ENCODE data around the gene HNRNPLL.

- TF ChIP-seq CTCF (IDR thresholded peaks at IDR 0.05) = no peak
- TF ChIP-seq POLR2A (IDR thresholded peaks at IDR 0.05) = no peak
- TF ChIP-seq POLR2AphosphoS5 (IDR thresholded peaks at IDR 0.05) = no peak
Observed at GRCh38 chr2:38627391-38627790, 24.7 kb upstream of the HNRNPLL start.
